IPS-15b (cell line): ENCODE results near the gene STXBP1.
"Not testable (repeated sequence)": the region's sequence is repeated elsewhere in the genome, so short reads cannot be mapped to it uniquely, and the experiment has no call there.

Source experiments
- H3K27me3 ChIP-seq: one replicate; pipeline ENCODE4 v1.6.1; 2013; ENCODE audit warnings: low read length; ENCODE audit not compliant: control insufficient read depth, insufficient read depth
- H3K36me3 ChIP-seq: one replicate; pipeline ENCODE4 v1.6.1; 2013; ENCODE audit warnings: low read length; ENCODE audit not compliant: control insufficient read depth, insufficient read depth
- H3K4me1 ChIP-seq: one replicate; pipeline ENCODE4 v1.6.1; 2013; ENCODE audit warnings: mild to moderate bottlenecking, low read length; ENCODE audit not compliant: control insufficient read depth, insufficient read depth
- H3K4me3 ChIP-seq: one replicate; pipeline ENCODE4 v1.5.1; 2013; ENCODE audit warnings: low read depth, low read length
- H3K9ac ChIP-seq: one replicate; pipeline ENCODE4 v1.6.1; 2013; ENCODE audit warnings: low read depth, mild to moderate bottlenecking, low read length
- H3K9me3 ChIP-seq: one replicate; pipeline ENCODE4 v1.6.1; 2013; ENCODE audit warnings: mild to moderate bottlenecking, low read length; ENCODE audit not compliant: control insufficient read depth, insufficient read depth

Gene STXBP1

GRCh38 chr9:127569886-127570401, 42.1 kb upstream of the STXBP1 start:
- H3K36me3 ChIP-seq = no peaks in the 10 kb centered on the region
- no peak overlapping the region for H3K9ac ChIP-seq
- no peaks in the 10 kb centered on the region for H3K9me3 ChIP-seq
- H3K4me1 ChIP-seq = peaks cover 14% of the 10 kb centered on the region
- H3K27me3 ChIP-seq = peaks cover 21% of the 10 kb centered on the region
- H3K4me3 ChIP-seq = peak overlapping the region; percentile 60

GRCh38 chr9:127570533-127571111, 41.5 kb upstream of the STXBP1 start:
- Histone ChIP-seq H3K4me1 (peaks cover 14% of the 10 kb centered on the region), H3K36me3 (no peaks in the 10 kb centered on the region), H3K27me3 (peaks cover 21% of the 10 kb centered on the region), H3K4me3 (no peak overlapping the region), H3K9ac (no peak overlapping the region), H3K9me3 (no peaks in the 10 kb centered on the region)

- no peaks in the 10 kb centered on the region for H3K36me3 ChIP-seq
- H3K4me3 ChIP-seq = no peak overlapping the region
- H3K4me1 ChIP-seq = peaks cover 12% of the 10 kb centered on the region
- H3K9ac ChIP-seq = no peak overlapping the region
- H3K27me3 ChIP-seq = peaks cover 21% of the 10 kb centered on the region
- no peaks in the 10 kb centered on the region for H3K9me3 ChIP-seq
Observed at GRCh38 chr9:127571971-127572370, 40.1 kb upstream of the STXBP1 start.

- H3K9me3 ChIP-seq = no peaks in the 10 kb centered on the region
- H3K36me3 ChIP-seq = no peaks in the 10 kb centered on the region
- H3K4me3 ChIP-seq = no peak overlapping the region
- peaks cover 15% of the 10 kb centered on the region for H3K27me3 ChIP-seq
- no peak overlapping the region for H3K9ac ChIP-seq
- H3K4me1 ChIP-seq = peaks cover 4% of the 10 kb centered on the region
Observed at GRCh38 chr9:127572961-127573721, 38.9 kb upstream of the STXBP1 start.

- peaks cover 15% of the 10 kb centered on the region for H3K27me3 ChIP-seq
- peaks cover 4% of the 10 kb centered on the region for H3K4me1 ChIP-seq
- no peak overlapping the region for H3K9ac ChIP-seq
- no peaks in the 10 kb centered on the region for H3K9me3 ChIP-seq
- no peaks in the 10 kb centered on the region for H3K36me3 ChIP-seq
- no peak overlapping the region for H3K4me3 ChIP-seq
Observed at GRCh38 chr9:127574072-127574993, 37.7 kb upstream of the STXBP1 start.

- Histone ChIP-seq H3K27me3 (no peaks in the 10 kb centered on the region), H3K4me1 (no peaks in the 10 kb centered on the region), H3K36me3 (no peaks in the 10 kb centered on the region), H3K9me3 (no peaks in the 10 kb centered on the region), H3K4me3 (no peak overlapping the region), H3K9ac (no peak overlapping the region)
Observed at GRCh38 chr9:127575875-127576778, 36.0 kb upstream of the STXBP1 start.

GRCh38 chr9:127577194-127577593, 34.9 kb upstream of the STXBP1 start:
- H3K27me3 ChIP-seq, H3K9me3 ChIP-seq, H3K4me1 ChIP-seq, H3K9ac ChIP-seq, H3K36me3 ChIP-seq, H3K4me3 ChIP-seq: not testable (repeated sequence)

GRCh38 chr9:127578627-127578951, 33.5 kb upstream of the STXBP1 start:
- no peak overlapping the region for H3K4me3 ChIP-seq
- no peaks in the 10 kb centered on the region for H3K4me1 ChIP-seq
- H3K9me3 ChIP-seq = no peaks in the 10 kb centered on the region

GRCh38 chr9:127578952-127579853, 32.9 kb upstream of the STXBP1 start:
- no peaks in the 10 kb centered on the region for H3K36me3 ChIP-seq
- no peak overlapping the region for H3K9ac ChIP-seq
- no peak overlapping the region for H3K4me3 ChIP-seq
- H3K27me3 ChIP-seq = no peaks in the 10 kb centered on the region
- no peaks in the 10 kb centered on the region for H3K9me3 ChIP-seq
- no peaks in the 10 kb centered on the region for H3K4me1 ChIP-seq

More at GRCh38 chr9:127578627-127578951, 33.5 kb upstream of the STXBP1 start:
- Histone ChIP-seq H3K36me3 (no peaks in the 10 kb centered on the region), H3K27me3 (no peaks in the 10 kb centered on the region), H3K9ac (no peak overlapping the region)

- Histone ChIP-seq H3K27me3 (no peaks in the 10 kb centered on the region), H3K9me3 (no peaks in the 10 kb centered on the region), H3K36me3 (no peaks in the 10 kb centered on the region), H3K9ac (no peak overlapping the region), H3K4me1 (no peaks in the 10 kb centered on the region), H3K4me3 (no peak overlapping the region)
Observed at GRCh38 chr9:127580366-127580765, 31.7 kb upstream of the STXBP1 start.
